Measurements from ENCODE around the gene MARCHF4.
A peak's percentile ranks its signal among the peaks of the same experiment; 100 is the strongest.

MARCHF4 gene

GRCh38 chr2:216371721-216372702 lies at the start of gene MARCHF4:
Gene MARCHF4, minus strand, starts transcription at chr2:216372483. Its CDS starts 2,223 bp downstream, at chr2:216370260.
- DNase-seq (ENCODE audit: low read depth): peak; percentile 74

GRCh38 chr2:216420367-216421101 lies 48.3 kb upstream of the MARCHF4 start:
- DNase-seq (ENCODE audit: low read depth): no peak

GRCh38 chr2:216418981-216419380 lies 46.7 kb upstream of the MARCHF4 start:
- DNase-seq (ENCODE audit: low read depth): no peak

- no peak for DNase-seq (ENCODE audit: low read depth)
Observed at GRCh38 chr2:216416571-216417307, 44.5 kb upstream of the MARCHF4 start.

- no peak for DNase-seq (ENCODE audit: low read depth)
Observed at GRCh38 chr2:216415541-216415940, 43.3 kb upstream of the MARCHF4 start.

- DNase-seq (ENCODE audit: low read depth): no peak
Observed at GRCh38 chr2:216414772-216415319, 42.6 kb upstream of the MARCHF4 start.

GRCh38 chr2:216413882-216414281 lies 41.6 kb upstream of the MARCHF4 start:
- no peak for DNase-seq (ENCODE audit: low read depth)

GRCh38 chr2:216412022-216412999 lies 40.0 kb upstream of the MARCHF4 start, which contains the start of gene SMARCAL1:
Gene SMARCAL1, plus strand, starts transcription at chr2:216412484. Its CDS starts 2,221 bp downstream, at chr2:216414705.
- DNase-seq (ENCODE audit: low read depth): peak; percentile 95

GRCh38 chr2:216410550-216410949 lies 38.3 kb upstream of the MARCHF4 start:
- DNase-seq (ENCODE audit: low read depth): no peak

- no peak for DNase-seq (ENCODE audit: low read depth)
Observed at GRCh38 chr2:216408426-216409290, 36.4 kb upstream of the MARCHF4 start.

GRCh38 chr2:216406826-216407225 lies 34.5 kb upstream of the MARCHF4 start:
- DNase-seq (ENCODE audit: low read depth): no peak

GRCh38 chr2:216405588-216405987 lies 33.3 kb upstream of the MARCHF4 start:
- DNase-seq (ENCODE audit: low read depth): no peak

- peak; percentile 16 for DNase-seq (ENCODE audit: low read depth)
Observed at GRCh38 chr2:216404010-216404618, 31.8 kb upstream of the MARCHF4 start.

GRCh38 chr2:216402751-216403150 lies 30.5 kb upstream of the MARCHF4 start:
- no peak for DNase-seq (ENCODE audit: low read depth)

GRCh38 chr2:216399621-216400020 lies 27.3 kb upstream of the MARCHF4 start:
- no peak for DNase-seq (ENCODE audit: low read depth)

GRCh38 chr2:216394881-216395280 lies 22.6 kb upstream of the MARCHF4 start:
- no peak for DNase-seq (ENCODE audit: low read depth)

- DNase-seq (ENCODE audit: low read depth): peak; percentile 23
Observed at GRCh38 chr2:216392945-216393840, 20.9 kb upstream of the MARCHF4 start.

GRCh38 chr2:216392018-216392562 lies 19.8 kb upstream of the MARCHF4 start:
- no peak for DNase-seq (ENCODE audit: low read depth)

Data from amniotic epithelial cell (primary cell).